Fibroblast of lung (primary cell): ENCODE results near the gene BUD31. TPM values are rescaled to one million over a fixed set of nuclear protein-coding genes. Genes with fewer than 3 reads are reported as not detected.

Experiments used
- DNase-seq, 2 donors: peaks; one replicate each; pipeline versions ENCODE4 v3.0.0 to v3.0.0-alpha.2; 2010; ENCODE audit warnings: low read depth in 2 of 2
- H2AFZ ChIP-seq: 2 replicates; pipeline ENCODE4 v1.5.1; 2012; ENCODE audit warnings: low read length, control low read depth, inconsistent platforms
- H3K27ac ChIP-seq: 2 replicates; pipeline ENCODE4 v1.5.1; 2011; ENCODE audit warnings: low read length, control low read depth; ENCODE audit not compliant: insufficient read depth
- H3K27me3 ChIP-seq: 2 replicates; pipeline ENCODE4 v1.5.1; 2011; ENCODE audit warnings: mild to moderate bottlenecking, low read length; ENCODE audit not compliant: control insufficient read depth, insufficient read depth
- H3K36me3 ChIP-seq: 2 replicates; pipeline ENCODE4 v1.5.1; 2011; ENCODE audit warnings: low read length; ENCODE audit not compliant: control insufficient read depth, insufficient read depth
- H3K4me1 ChIP-seq: 2 replicates; pipeline ENCODE4 v1.5.1; 2011; ENCODE audit warnings: low read length; ENCODE audit not compliant: control insufficient read depth, insufficient read depth; ENCODE audit errors: extremely low read depth
- H3K4me2 ChIP-seq: 2 replicates; pipeline ENCODE4 v1.5.1; 2011; ENCODE audit warnings: low read length, control low read depth; ENCODE audit not compliant: insufficient read depth; ENCODE audit errors: extremely low read depth
- H3K4me3 ChIP-seq, 4 experiments: fragments of 200-600 bp in 1 of 4; sonication (generic) in 1 of 4; replicated peaks in 1 of 4; 2 replicates each; pipeline ENCODE4 v1.5.1; 2011 to 2016; ENCODE audit warnings: low read length in 4 of 4, low read depth in 3 of 4, mild to moderate bottlenecking in 3 of 4, control low read depth in 2 of 4, inconsistent platforms in 1 of 4, mixed read lengths in 1 of 4; ENCODE audit not compliant: insufficient read depth in 1 of 4; ENCODE audit errors: control extremely low read depth in 1 of 4
- H3K79me2 ChIP-seq: 2 replicates; pipeline ENCODE4 v1.5.1; 2012; ENCODE audit warnings: mild to moderate bottlenecking, low read length, inconsistent platforms; ENCODE audit not compliant: control insufficient read depth, insufficient read depth
- H3K9ac ChIP-seq: 2 replicates; pipeline ENCODE4 v1.5.1; 2011; ENCODE audit warnings: mild to moderate bottlenecking, low read length, control low read depth; ENCODE audit not compliant: insufficient read depth
- H3K9me3 ChIP-seq: 2 replicates; pipeline ENCODE4 v1.5.1; 2012; ENCODE audit warnings: low read depth, low read length; ENCODE audit not compliant: control insufficient read depth, insufficient read depth
- H4K20me1 ChIP-seq: 2 replicates; pipeline ENCODE4 v1.5.1; 2011; ENCODE audit warnings: low read length; ENCODE audit not compliant: control insufficient read depth, insufficient read depth; ENCODE audit errors: extremely low read depth
- EZH2 ChIP-seq: IDR thresholded peaks from 2 replicates; pipeline ENCODE4 v1.5.1; 2012; ENCODE audit warnings: low read length, control low read depth, mild to moderate bottlenecking; ENCODE audit errors: missing control alignments
- polyA plus RNA-seq, 2 donors: library from polyadenylated mRNA; depleted of rRNA in 1 of 2; stranded (reverse) in 1 of 2; unstranded in 1 of 2; fragments of >200 nt; gene quantifications; 2 replicates each; pipeline ENCODE4 v1.2.1, GENCODE V29; 2011 to 2012; ENCODE audit warnings: missing spikeins in 1 of 2
- total RNA-seq: library from RNA; depleted of rRNA; stranded (reverse); fragments of >200 nt; gene quantifications from 2 replicates; pipeline ENCODE4 v1.2.1, GENCODE V29; 2014
- TF ChIP-seq, protein P1 (sequence below), 2 donors: IDR thresholded peaks in 1 of 2; conservative IDR thresholded peaks in 1 of 2; 1 replicate in 1 of 2; 2 replicates in 1 of 2; pipeline ENCODE4 v1.5.1; 2011 to 2012; ENCODE audit warnings: low read length in 2 of 2, control low read depth in 1 of 2, inconsistent platforms in 1 of 2, low read depth in 1 of 2, mild to moderate bottlenecking in 1 of 2

The BUD31 gene
- total and polyA plus RNA-seq, 2 donors (not counting 1 experiment from before 2014, with no cell fraction given) = 83.4 to 114 TPM

DNA sequence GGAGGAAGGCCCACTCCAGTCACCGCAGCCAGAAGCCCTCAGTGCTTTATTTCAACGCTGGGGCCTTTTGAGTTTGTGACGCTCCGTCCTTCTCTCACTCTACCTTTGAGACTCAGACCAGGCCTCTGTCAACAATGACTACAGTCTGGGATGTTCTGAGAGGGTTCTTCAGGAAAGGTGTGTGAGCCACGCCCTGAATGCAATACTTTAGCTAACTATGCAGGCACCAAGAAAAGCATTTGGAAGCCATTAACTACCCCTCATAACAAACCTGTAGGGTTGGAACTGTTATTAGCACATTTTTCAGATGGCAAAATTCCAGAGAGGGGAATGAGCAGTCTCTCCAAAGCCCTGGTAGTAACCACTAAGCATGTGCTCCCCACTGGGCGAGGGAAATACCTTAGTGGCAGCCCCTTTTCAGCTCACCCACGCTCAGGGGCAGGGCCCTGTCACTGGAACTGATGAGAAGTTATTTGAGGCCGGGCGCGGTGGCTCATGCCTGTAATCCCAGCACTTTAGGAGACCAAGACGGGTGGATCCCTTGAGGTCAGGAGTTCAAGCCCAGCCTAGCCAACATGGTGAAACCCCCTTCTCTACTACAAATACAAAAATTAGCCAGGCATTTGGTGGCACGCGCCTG lies 39.9 kb upstream of the BUD31 start:
- TF ChIP-seq, protein P1, sequence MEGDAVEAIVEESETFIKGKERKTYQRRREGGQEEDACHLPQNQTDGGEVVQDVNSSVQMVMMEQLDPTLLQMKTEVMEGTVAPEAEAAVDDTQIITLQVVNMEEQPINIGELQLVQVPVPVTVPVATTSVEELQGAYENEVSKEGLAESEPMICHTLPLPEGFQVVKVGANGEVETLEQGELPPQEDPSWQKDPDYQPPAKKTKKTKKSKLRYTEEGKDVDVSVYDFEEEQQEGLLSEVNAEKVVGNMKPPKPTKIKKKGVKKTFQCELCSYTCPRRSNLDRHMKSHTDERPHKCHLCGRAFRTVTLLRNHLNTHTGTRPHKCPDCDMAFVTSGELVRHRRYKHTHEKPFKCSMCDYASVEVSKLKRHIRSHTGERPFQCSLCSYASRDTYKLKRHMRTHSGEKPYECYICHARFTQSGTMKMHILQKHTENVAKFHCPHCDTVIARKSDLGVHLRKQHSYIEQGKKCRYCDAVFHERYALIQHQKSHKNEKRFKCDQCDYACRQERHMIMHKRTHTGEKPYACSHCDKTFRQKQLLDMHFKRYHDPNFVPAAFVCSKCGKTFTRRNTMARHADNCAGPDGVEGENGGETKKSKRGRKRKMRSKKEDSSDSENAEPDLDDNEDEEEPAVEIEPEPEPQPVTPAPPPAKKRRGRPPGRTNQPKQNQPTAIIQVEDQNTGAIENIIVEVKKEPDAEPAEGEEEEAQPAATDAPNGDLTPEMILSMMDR (conservative IDR thresholded peaks at IDR 0.05 in 1 of 2, IDR thresholded peaks at IDR 0.05 in 1 of 2; ENCODE audit: low read depth in 1 of 2, low read length in 2 of 2) = no peak
- TF ChIP-seq EZH2 = no peak

DNA sequence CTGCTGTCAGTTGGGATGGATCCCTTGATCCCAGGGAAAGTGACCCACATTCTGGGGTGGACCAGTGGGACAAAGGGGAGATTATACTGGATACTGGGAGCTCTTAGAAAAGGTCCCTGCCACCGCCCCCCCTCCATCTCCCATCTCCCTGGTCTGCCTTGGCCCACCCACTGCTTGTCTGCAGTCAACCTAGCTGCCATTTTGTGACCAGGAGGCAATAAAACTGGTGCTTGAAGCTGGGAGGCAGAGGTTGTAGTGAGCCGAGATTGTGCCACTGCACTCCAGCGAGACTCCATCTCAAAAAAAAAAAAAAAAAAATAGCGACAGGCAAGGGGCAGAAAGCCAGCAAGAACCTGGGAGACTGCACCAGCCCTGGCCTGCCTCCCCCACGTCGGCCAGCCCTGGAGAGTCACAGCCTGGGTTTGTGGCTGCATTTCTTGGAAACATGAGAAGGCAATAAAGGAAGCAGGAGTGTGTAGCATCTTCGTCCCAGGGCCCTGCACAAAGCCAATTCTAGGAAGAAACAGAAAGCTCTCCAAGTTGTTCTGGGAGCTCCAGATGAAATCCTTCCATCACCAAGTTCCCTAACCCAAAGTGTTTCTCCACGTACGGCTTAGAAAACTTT lies 38.9 kb upstream of the BUD31 start:
- Histone ChIP-seq H2AFZ (no peak overlapping the region), H3K27ac (no peak overlapping the region), H3K36me3 (peaks cover 14% of the 10 kb centered on the region), H3K4me3 (no peak overlapping the region), H4K20me1 (no peaks in the 10 kb centered on the region), H3K4me1 (peaks cover 3% of the 10 kb centered on the region), H3K9me3 (no peaks in the 10 kb centered on the region), H3K4me2 (no peak overlapping the region), H3K79me2 (no peaks in the 10 kb centered on the region), H3K9ac (no peak overlapping the region), H3K27me3 (no peaks in the 10 kb centered on the region)
- TF ChIP-seq EZH2 = no peak
- TF ChIP-seq, protein P1 (conservative IDR thresholded peaks at IDR 0.05 in 1 of 2, IDR thresholded peaks at IDR 0.05 in 1 of 2; ENCODE audit: low read depth in 1 of 2, low read length in 2 of 2) = no peak
- DNase-seq = peak; percentile 34 to 66

More for the DNA sequence above, 39.9 kb upstream of the BUD31 start:
- Histone ChIP-seq H3K4me1 (peaks cover 3% of the 10 kb centered on the region), H3K27me3 (no peaks in the 10 kb centered on the region), H3K4me2 (no peak overlapping the region), H3K4me3 (no peak overlapping the region), H3K9ac (no peak overlapping the region), H3K79me2 (no peaks in the 10 kb centered on the region), H3K27ac (no peak overlapping the region), H3K9me3 (no peaks in the 10 kb centered on the region), H2AFZ (no peak overlapping the region), H3K36me3 (peaks cover 16% of the 10 kb centered on the region), H4K20me1 (no peaks in the 10 kb centered on the region)
- no peak for DNase-seq

DNA sequence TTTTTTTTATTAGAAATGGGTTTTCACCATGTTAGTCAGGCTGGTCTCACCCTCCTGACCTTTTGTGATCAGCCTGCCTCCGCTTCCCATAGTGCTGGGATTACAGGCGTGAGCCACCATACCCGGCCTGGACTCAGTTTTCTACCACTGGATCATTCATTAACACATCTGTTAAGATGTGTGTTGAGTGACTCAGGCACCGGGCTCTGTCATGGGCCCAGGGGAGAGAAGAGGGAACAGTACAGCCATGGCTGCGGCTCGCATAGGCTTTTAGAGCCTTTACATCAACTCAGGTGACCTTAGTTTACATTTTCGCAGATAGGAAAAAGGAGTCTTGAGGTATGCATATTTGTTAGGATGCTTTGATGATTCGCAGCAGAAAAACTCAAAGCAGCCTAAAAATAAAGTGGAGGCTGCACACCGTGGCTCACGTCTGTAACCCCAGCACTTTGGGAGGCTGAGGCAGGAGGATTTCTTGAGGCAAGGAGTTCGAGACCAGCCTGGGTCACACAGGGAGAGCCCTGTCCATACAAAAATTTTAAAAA lies 37.3 kb upstream of the BUD31 start:
- TF ChIP-seq, protein P1 (conservative IDR thresholded peaks at IDR 0.05 in 1 of 2, IDR thresholded peaks at IDR 0.05 in 1 of 2; ENCODE audit: low read depth in 1 of 2, low read length in 2 of 2) = no peak
- TF ChIP-seq EZH2 = no peak
- Histone ChIP-seq H3K79me2 (peaks cover 10% of the 10 kb centered on the region), H3K4me3 (no peak overlapping the region), H3K4me2 (no peak overlapping the region), H3K4me1 (peaks cover 3% of the 10 kb centered on the region), H3K9ac (no peak overlapping the region), H3K27me3 (no peaks in the 10 kb centered on the region), H3K36me3 (peaks cover 8% of the 10 kb centered on the region), H4K20me1 (no peaks in the 10 kb centered on the region), H2AFZ (no peak overlapping the region), H3K9me3 (no peaks in the 10 kb centered on the region), H3K27ac (no peak overlapping the region)
- peak in 1 of 2 donors; percentile 23 for DNase-seq
